ENCODE results near the gene SHF. TPM values are rescaled to one million over a fixed set of nuclear protein-coding genes. Genes with fewer than 3 reads are reported as not detected.
A peak's percentile ranks its signal among the peaks of the same experiment; 100 is the strongest.

Gene SHF
- total RNA-seq, 1 experiment from 2014 or later: 56.4 TPM

DNA sequence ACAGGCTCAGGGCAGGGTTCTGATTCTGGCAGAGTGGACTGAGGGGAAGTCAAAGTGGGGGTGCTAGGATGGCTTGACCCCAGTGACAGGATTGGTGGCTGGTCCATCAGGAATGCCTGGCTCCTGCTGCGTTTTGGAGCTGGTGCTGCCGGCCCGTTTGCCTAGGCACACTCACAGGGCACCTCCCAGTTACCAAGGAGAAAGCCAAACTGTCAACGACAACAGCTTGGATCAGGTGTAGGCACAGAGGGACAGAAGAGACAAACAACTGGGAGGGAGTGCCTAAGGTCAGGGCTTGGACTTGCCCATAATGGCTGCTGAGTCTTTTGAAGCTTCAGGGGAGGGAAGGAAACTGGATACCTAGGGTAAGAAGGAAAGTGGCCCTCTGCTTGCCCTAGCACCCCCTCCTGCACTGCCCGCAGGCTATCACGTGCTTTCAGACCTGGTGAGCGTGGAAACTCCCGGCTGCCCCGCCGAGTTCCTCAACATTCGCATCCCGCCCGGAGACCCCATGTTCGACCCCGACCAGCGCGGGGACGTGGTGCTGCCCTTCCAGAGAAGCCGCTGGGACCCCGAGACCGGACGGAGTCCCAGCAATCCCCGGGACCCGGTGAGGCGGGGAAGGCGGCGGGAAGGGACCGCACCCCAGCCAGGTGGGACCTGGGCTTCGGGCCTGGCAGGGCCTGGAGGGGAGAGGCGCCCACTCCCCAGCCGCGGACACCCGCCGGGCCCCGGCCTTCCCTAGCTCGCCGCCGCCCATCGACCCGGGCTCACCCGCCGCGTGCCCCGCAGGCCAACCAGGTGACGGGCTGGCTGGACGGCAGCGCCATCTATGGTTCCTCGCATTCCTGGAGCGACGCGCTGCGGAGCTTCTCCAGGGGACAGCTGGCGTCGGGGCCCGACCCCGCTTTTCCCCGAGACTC lies 52.8 kb downstream of the SHF start:
- peak overlapping the region; percentile 38 for H3K4me3 ChIP-seq (ENCODE audit: insufficient read depth, low read depth, low read length)
- peaks cover 70% of the 10 kb centered on the region for H3K27me3 ChIP-seq (ENCODE audit: control insufficient read depth, insufficient read depth, low read length)
- H3K36me3 ChIP-seq (replicated peaks; ENCODE audit: control insufficient read depth, insufficient read depth, low read length): no peaks in the 10 kb centered on the region
- DNase-seq: peak; percentile 80

DNA sequence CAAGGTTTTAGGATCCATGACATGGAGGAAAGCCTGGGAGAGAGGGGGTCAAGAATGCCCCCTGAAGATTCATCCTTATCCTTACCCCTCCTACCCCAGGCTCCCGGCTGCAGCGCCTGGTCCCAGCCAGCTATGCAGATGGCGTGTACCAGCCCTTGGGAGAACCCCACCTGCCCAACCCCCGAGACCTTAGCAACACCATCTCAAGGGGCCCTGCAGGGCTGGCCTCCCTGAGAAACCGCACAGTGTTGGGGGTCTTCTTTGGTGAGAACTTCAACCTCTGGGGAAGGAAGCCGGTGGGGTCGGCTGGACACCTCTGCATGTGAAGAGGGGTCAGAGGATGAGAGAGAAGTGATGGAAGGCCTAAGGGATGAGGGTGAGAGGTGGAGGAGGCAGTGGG lies 53.7 kb downstream of the SHF start:
- DNase-seq: peak; percentile 22
- no peak overlapping the region for H3K4me3 ChIP-seq (ENCODE audit: insufficient read depth, low read depth, low read length)
- no peaks in the 10 kb centered on the region for H3K36me3 ChIP-seq (replicated peaks; ENCODE audit: control insufficient read depth, insufficient read depth, low read length)
- peaks cover 79% of the 10 kb centered on the region for H3K27me3 ChIP-seq (ENCODE audit: control insufficient read depth, insufficient read depth, low read length)

DNA sequence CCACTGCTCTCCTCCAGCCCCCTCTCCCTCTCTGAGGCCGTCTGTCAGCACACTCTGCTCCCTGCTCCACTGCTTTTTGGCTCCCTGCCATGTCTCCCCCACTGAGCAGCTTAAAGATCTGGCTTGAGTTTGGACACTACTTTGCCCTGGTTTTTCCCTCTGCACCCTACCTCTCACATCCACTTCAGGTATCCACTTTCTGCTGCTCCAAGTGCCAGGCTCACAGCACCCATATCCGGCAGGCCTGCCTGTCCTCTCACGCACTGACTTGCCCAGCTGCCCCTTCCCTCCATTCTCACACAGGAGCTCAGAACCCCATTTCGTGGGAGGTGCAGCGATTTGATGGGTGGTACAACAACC lies 54.2 kb downstream of the SHF start:
- peak; percentile 17 for DNase-seq
- Histone ChIP-seq H3K36me3 (replicated peaks; ENCODE audit: control insufficient read depth, insufficient read depth, low read length) (no peaks in the 10 kb centered on the region), H3K27me3 (ENCODE audit: control insufficient read depth, insufficient read depth, low read length) (peaks cover 83% of the 10 kb centered on the region)

GRCh38 chr15:45132844-45133560 lies 54.8 kb downstream of the SHF start:
- H3K36me3 ChIP-seq (replicated peaks; ENCODE audit: control insufficient read depth, insufficient read depth, low read length): no peaks in the 10 kb centered on the region
- no peak overlapping the region for H3K4me3 ChIP-seq (ENCODE audit: insufficient read depth, low read depth, low read length)
- peaks cover 88% of the 10 kb centered on the region for H3K27me3 ChIP-seq (ENCODE audit: control insufficient read depth, insufficient read depth, low read length)
- peak; percentile 19 for DNase-seq

More for the DNA sequence above, 54.2 kb downstream of the SHF start:
- H3K4me3 ChIP-seq (ENCODE audit: insufficient read depth, low read depth, low read length): no peak overlapping the region

GRCh38 chr15:45131510-45131909 lies 56.3 kb downstream of the SHF start:
- peaks cover 93% of the 10 kb centered on the region for H3K27me3 ChIP-seq (ENCODE audit: control insufficient read depth, insufficient read depth, low read length)

DNA sequence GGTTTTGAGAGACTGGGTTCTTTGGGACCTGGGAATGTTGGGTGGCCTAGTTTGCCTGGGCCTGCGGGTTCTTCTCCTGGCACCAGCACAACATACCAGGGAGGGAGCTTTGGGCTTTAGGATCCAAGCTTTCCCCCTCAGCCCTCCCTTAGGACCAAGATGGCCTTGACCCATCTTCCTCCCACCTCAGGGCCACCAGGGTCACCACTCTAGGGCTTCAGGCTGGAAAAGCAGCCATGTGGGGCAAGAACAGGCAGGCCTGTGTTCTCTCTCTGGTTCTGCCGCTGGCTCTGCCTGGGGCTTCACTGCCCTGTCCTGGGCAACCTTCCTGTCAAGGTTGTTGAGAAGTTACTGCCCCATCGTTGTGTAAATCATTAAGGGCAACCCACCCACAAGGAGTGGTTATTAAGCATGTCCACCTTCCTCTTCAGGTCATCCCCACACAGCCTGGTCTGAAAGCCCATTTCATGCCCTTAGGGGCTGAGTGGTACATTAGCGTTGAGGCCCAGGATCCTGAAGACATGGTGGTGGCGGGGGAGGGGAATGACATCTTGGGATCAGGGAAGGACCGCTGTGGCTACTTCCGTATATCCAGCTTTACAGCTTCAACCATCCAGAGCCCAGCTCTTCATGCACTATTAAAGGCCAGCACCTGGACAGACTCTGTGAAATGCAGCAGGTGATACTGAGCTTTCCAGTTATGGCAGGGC lies 57.3 kb downstream of the SHF start:
- peak; percentile 38 for DNase-seq
- peak overlapping the region; percentile 54; the same call in 1 of the 2 replicates for H3K4me3 ChIP-seq (ENCODE audit: insufficient read depth, low read depth, low read length)
- H3K27me3 ChIP-seq (ENCODE audit: control insufficient read depth, insufficient read depth, low read length): peaks cover 95% of the 10 kb centered on the region
- H3K36me3 ChIP-seq (replicated peaks; ENCODE audit: control insufficient read depth, insufficient read depth, low read length): no peaks in the 10 kb centered on the region

More at GRCh38 chr15:45131510-45131909, 56.3 kb downstream of the SHF start:
- no peak for DNase-seq
- H3K4me3 ChIP-seq (ENCODE audit: insufficient read depth, low read depth, low read length): no peak overlapping the region
- no peaks in the 10 kb centered on the region for H3K36me3 ChIP-seq (replicated peaks; ENCODE audit: control insufficient read depth, insufficient read depth, low read length)

GRCh38 chr15:45129651-45130129 lies 58.1 kb downstream of the SHF start, which contains the start of the genes DUOX1 and DUOXA1:
DUOX1 (plus strand) TSS chr15:45129994; CDS start chr15:45131967, 1,973 bp downstream.
DUOXA1 (minus strand) TSS chr15:45129879; CDS start chr15:45123014, 6,865 bp downstream.
- Histone ChIP-seq H3K4me3 (ENCODE audit: insufficient read depth, low read depth, low read length) (peak within 1 kb of the TSS; percentile 54), H3K36me3 (replicated peaks; ENCODE audit: control insufficient read depth, insufficient read depth, low read length) (no peaks in the 10 kb centered on the region), H3K27me3 (ENCODE audit: control insufficient read depth, insufficient read depth, low read length) (peaks cover 92% of the 10 kb centered on the region)
- peak; percentile 94 for DNase-seq

DNA sequence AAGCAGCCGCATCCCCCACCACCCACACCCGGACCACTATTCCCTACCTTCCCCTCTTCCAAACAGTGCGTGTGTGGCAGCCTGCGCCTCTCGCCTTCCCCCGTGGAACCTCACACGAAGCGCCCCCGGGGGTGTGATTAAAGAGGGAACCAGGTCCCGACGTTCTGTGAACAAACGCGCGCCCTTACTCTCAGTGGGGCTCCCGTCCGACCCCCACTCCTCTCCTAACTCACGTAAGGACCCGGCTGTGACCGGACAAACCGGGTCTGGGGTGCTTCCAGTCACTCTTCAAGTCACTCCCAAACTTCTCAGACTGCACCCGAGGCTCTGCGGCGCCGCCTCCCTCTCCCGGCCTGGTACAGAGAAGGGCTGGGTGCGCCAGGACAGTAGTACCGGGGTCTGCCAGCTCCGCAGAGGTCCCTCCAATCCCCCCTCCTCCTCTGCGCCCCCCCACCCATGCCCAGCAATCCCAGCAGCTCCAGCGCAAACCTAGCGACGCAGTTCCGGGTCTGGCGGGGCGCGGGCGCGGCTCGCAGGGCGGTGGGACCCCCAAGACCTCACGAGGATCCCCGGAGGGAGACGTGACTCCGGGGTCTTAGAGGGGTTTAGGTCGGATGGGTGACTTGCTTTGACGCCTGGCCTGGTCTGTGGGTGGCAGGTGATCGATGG lies 58.7 kb downstream of the SHF start:
- peak overlapping the region; percentile 54 for H3K4me3 ChIP-seq (ENCODE audit: insufficient read depth, low read depth, low read length)
- no peaks in the 10 kb centered on the region for H3K36me3 ChIP-seq (replicated peaks; ENCODE audit: control insufficient read depth, insufficient read depth, low read length)
- peaks cover 86% of the 10 kb centered on the region for H3K27me3 ChIP-seq (ENCODE audit: control insufficient read depth, insufficient read depth, low read length)
- DNase-seq: peak; percentile 79

DNA sequence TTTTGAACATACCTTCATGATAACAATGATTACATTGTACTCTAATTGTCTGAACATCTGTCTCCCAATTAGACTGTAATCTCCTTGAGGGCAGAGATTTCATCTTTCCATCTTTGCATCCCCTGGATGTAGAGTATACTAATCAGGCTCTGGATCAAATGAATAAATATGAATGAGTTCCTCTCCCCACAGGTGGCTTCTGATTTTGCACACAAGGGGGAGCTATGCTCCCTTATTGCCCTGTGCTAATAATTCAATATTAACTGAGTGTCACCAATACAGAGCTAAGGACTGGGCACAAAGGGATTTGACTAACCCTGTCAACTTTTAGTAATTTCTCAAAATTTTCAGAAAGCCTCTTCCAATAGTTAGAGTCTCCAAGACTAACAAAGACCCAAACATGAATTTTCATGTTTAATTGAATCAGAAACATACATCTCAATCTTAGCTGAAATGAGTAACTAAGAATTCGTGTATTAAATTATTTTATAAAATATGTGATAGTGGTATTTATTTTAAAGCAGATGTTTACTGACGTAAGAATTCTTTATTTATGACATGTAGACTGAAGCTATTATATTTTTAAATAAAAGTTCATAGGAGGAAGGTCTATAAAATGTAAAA lies 61.1 kb downstream of the SHF start:
- no peak overlapping the region for H3K4me3 ChIP-seq (ENCODE audit: insufficient read depth, low read depth, low read length)
- no peak for DNase-seq
- peaks cover 72% of the 10 kb centered on the region for H3K27me3 ChIP-seq (ENCODE audit: control insufficient read depth, insufficient read depth, low read length)
- H3K36me3 ChIP-seq (replicated peaks; ENCODE audit: control insufficient read depth, insufficient read depth, low read length): no peaks in the 10 kb centered on the region

DNA sequence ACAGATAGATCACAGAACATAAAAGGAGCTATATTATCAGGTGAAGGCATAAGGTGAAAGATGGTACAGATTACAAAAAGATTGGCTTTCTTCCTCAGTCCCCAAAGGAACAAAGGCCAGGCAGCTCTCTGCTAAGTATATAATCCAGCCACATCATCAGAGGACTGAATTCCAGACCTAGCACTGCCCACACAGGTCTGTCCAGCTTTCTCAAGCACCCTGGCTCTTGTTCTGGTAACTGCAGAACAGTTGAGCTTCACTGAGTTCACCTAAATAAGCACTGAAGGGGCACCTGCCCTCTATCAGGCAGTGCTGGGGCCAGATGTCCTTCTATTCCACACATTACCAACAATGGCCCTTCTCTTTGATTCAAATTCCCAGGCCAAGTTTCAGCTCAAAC lies 64.4 kb downstream of the SHF start:
- peaks cover 47% of the 10 kb centered on the region for H3K27me3 ChIP-seq (ENCODE audit: control insufficient read depth, insufficient read depth, low read length)
- DNase-seq: no peak
- H3K36me3 ChIP-seq (replicated peaks; ENCODE audit: control insufficient read depth, insufficient read depth, low read length): no peaks in the 10 kb centered on the region
- no peak overlapping the region for H3K4me3 ChIP-seq (ENCODE audit: insufficient read depth, low read depth, low read length)

GRCh38 chr15:45122719-45123118 lies 65.0 kb downstream of the SHF start:
- H3K27me3 ChIP-seq (ENCODE audit: control insufficient read depth, insufficient read depth, low read length): peaks cover 43% of the 10 kb centered on the region
- H3K36me3 ChIP-seq (replicated peaks; ENCODE audit: control insufficient read depth, insufficient read depth, low read length): no peaks in the 10 kb centered on the region
- no peak for DNase-seq
- H3K4me3 ChIP-seq (ENCODE audit: insufficient read depth, low read depth, low read length): no peak overlapping the region

DNA sequence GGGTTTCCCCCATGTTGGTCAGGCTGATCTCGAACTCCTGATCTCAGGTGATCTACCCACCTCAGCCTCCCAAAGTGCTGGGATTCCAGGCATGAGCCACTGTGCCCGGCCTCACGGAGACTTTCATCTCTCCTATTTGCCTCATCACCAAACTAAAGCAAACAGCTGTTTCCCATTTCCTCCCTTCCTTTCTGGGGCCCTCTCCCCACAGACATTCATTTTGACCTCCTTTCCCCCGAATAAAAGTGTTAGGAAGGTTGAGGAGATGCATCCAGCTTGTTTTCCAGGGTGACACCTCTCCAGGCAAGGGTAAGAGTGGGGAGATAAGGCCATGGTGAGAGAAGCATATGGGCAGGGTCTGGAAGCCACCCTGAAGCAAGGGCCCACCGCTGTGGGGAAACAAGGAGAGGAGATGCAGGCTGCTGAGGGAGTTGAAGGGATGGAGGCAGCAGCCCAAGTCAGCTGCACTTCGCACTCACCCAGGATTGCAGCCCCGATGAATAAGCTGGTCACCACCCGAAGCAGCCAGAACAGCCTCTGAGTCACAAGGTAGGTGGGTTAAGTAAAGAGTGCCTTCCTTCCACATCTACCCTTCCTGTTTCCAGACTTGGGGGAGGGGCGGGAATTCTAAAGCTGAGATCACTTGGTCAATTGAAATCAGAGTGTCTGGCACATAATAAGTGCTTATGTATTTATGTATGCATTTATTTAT lies 65.9 kb downstream of the SHF start:
- no peaks in the 10 kb centered on the region for H3K36me3 ChIP-seq (replicated peaks; ENCODE audit: control insufficient read depth, insufficient read depth, low read length)
- H3K27me3 ChIP-seq (ENCODE audit: control insufficient read depth, insufficient read depth, low read length): peaks cover 44% of the 10 kb centered on the region
- no peak for DNase-seq
- no peak overlapping the region for H3K4me3 ChIP-seq (ENCODE audit: insufficient read depth, low read depth, low read length)

DNA sequence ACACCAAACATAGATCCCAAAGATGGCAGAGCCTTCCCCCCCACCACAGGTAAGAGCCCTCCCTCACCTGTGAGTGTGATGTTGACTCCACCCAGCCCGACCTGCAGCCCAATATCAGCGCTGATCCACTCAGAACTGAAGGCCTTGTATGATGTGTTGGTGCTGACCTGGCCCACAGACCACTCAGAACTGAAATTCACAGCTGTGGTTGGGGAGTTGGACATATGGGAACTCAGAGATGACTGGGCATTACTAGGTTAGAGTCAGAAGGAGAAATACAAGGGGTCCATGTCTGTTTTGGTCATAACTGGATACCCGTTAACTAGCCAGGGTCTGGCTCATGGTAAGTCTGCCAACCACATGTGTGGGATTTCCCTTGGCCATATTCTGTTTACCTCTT lies 66.7 kb downstream of the SHF start:
- DNase-seq: no peak
- Histone ChIP-seq H3K36me3 (replicated peaks; ENCODE audit: control insufficient read depth, insufficient read depth, low read length) (no peaks in the 10 kb centered on the region), H3K4me3 (ENCODE audit: insufficient read depth, low read depth, low read length) (no peak overlapping the region), H3K27me3 (ENCODE audit: control insufficient read depth, insufficient read depth, low read length) (peaks cover 47% of the 10 kb centered on the region)
